Endometrial microvascular endothelial cells (primary cell): ENCODE results near the gene CES5A. TPM values are rescaled to one million over a fixed set of nuclear protein-coding genes. Genes with fewer than 3 reads are reported as not detected.
"Not testable (repeated sequence)": the region's sequence is repeated elsewhere in the genome, so short reads cannot be mapped to it uniquely, and the experiment has no call there.

Experiments used
- in situ Hi-C: cut with HindIII; loops from 2 replicates; pipeline ENCODE4 v1.10.0; 2017; ENCODE audit warnings: low sequenced_read_pairs, low pct_unique_long_range_greater_than_20kb; ENCODE audit errors: inconsistent ontology term
- total RNA-seq: library from RNA; depleted of rRNA; stranded (reverse); fragments of >200 nt; gene quantifications from one replicate; pipeline ENCODE4 v1.2.3, GENCODE V29; 2015; ENCODE audit errors: inconsistent ontology term

Gene CES5A
- total RNA-seq, 1 donor from 2014 or later = not detected

GRCh38 chr16:55834049-55834448 is 41.1 kb downstream of the CES5A start:
- in situ Hi-C loops = no loop called here

GRCh38 chr16:55832773-55833691 is 42.1 kb downstream of the CES5A start, which contains the start of gene CES1:
CES1 (minus strand) TSS chr16:55833096; CDS start chr16:55833055, 41 bp downstream.
- in situ Hi-C loops = no loop called here

DNA sequence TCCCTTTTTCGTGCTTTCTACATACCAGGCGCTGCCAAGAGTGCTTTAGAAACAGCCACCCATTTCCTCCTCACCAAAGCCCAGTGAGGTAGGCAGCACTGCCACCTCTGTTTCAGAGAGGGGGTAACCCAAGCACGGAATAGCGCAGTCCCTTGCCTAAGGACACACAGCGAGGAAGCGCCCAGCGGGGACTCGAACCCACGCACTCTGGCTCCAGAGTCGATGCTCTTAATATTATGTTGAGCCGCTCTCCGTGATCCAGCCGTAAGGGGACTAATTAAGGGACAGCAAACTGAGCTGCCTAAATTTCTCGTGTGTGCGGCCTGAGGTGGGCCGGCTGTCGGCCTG is 42.8 kb downstream of the CES5A start:
- in situ Hi-C loops = no loop called here

DNA sequence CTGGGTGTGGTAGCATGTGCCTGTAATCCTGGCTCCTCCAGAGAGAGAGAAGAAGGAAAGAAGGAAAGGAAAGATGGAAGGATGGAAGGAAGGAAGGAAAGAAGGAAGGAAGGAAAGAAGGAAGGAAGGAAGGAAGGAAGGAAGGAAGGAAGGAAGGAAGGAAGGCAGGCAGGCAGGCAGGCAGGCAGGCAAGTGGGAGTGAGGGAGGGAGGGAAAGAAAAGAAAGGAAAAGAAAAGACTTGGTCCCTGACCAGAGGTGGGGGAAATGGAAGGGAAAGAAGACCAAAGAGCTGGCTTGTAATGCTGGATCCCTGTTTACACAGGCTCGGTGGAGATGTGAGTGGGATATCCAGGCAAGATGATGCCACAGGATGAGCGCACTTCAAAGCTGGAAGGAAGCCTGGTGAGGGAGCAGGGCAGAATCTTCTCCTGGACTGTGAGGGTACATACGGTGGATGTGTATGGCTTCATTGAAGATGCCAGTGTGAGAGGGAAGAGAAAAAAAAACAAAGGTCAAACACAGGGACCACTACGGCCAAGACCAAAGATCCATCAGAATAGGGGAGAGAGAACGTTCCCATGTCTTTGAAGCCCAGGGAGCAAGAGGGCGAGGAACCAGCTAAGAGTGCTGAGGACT is 44.4 kb downstream of the CES5A start:
- in situ Hi-C loops = no loop called here

GRCh38 chr16:55829232-55829631 is 45.9 kb downstream of the CES5A start:
- in situ Hi-C loops = not testable (repeated sequence)

GRCh38 chr16:55828680-55829079 is 46.5 kb downstream of the CES5A start:
- in situ Hi-C loops = no loop called here

GRCh38 chr16:55825115-55825728 is 50.0 kb downstream of the CES5A start:
- in situ Hi-C loops = no loop called here

- in situ Hi-C loops = no loop called here
These were observed 50.6 kb downstream of the CES5A start for GRCh38 chr16:55824473-55825000.

DNA sequence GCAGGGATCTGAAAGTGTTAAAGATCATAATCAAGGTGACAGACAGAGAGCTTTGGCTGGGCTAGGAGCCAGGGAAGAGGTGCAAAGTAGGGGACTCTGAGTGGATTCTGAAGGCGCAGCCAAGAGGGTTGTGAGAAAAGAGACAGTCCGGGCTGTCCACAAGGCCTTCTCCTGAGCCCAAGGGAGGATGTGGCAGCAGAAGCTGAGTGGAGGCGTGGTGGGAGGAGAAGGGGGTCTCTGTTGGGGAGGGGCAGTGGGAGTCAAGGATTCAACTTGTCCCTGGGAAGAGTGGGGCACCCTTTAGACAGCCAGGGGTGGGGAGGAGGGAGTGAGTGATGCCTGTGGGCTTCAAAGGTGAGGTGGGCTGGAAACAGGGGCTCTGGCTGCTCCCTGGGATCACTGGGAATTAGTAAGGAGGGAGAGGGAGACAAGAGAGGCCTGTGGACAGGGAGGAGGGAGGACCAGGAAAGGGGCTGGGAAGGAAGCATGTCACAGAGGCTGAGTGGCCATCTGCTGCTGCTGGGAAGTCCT is 52.8 kb downstream of the CES5A start:
- in situ Hi-C loops = no loop called here

- in situ Hi-C loops = no loop called here
These were observed 54.0 kb downstream of the CES5A start for GRCh38 chr16:55821210-55821609.

DNA sequence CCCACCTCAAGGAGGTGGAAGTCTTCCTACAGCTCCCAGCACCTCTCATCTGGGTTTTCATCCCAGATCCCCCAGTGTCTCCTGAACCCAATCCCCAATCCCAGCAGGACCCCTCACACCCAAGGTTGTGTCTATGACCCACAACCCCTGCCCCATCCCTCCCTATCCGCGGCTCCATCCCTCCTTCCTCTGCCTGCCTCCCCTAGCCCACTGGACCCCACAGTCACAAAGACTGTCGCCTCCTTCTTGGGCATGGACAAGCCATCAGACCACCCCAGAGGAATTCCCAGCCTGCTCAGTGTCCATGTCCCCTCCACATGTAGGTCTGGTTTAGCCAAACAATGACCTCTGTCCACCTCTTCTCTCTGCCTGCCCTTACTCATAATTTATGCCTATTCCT is 54.6 kb downstream of the CES5A start:
- in situ Hi-C loops = no loop called here

- in situ Hi-C loops = no loop called here
These were observed 57.8 kb downstream of the CES5A start for GRCh38 chr16:55817236-55817912.

GRCh38 chr16:55816222-55816621 is 59.0 kb downstream of the CES5A start:
- in situ Hi-C loops = not testable (repeated sequence)

DNA sequence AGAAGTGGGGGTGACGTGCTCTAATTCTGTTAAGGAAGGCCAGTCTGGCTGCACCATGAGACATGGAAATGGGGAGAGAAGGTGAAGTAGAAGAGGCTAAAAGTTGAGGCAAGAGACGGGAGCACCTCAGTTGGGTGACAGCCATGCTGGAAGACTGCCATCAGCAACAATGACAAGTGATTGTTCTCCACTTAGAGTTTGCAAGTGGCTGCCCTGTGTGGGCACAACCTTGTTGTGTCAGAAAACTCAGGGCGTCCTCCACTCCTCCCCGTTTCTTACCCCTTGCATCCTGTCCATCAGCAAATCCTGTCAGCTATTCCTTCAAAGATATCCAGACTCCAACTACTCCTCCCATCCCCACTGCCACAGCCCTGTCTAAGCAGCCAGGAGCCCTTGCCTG is 59.9 kb downstream of the CES5A start:
- in situ Hi-C loops = no loop called here

GRCh38 chr16:55814174-55814573 is 61.0 kb downstream of the CES5A start:
- in situ Hi-C loops = not testable (repeated sequence)

DNA sequence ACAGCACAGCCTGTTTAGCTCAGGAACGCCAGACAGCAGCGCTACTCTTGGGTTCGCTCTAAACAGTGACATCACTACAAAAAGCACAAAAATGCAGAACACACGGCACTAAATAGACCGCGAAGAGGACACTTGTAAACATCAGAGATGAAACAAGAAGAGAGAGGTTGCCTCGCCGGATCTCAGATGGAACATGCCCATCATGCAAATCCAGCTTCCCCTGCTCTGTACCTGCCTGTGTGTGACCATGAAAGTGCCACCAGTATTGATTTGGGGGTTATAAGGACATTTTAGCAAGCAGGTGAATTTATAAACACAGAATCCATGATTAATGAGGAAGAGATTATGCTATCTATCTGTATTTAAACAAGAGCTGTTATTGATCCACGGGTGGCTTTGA is 61.4 kb downstream of the CES5A start:
- in situ Hi-C loops = not testable (repeated sequence)

- in situ Hi-C loops = no loop called here
These were observed 62.2 kb downstream of the CES5A start for GRCh38 chr16:55812951-55813350.

DNA sequence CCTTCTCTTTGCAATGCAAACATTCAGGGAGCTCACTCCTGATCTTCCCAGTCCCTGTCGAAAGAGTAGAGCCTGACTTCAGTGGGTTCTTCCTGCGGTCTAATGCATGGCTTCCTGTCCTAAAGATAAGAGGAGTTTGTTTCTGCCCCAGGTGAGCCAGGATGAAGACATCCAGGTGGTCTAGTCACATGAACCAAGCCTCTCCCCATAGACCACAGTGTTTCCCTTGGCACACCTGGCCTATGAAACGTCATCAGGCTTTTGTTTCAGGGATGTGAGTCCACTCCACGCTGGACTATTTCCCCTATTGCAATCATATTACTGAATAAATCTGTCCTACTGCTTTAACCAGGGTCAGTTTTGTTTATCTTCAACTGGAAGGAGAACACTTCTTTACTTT is 63.4 kb downstream of the CES5A start:
- in situ Hi-C loops = no loop called here

GRCh38 chr16:55810451-55810961 is 64.7 kb downstream of the CES5A start:
- in situ Hi-C loops = no loop called here
